Epidermal melanocyte (primary cell): ENCODE results near the gene AGT.
"Not testable (repeated sequence)": the region's sequence is repeated elsewhere in the genome, so short reads cannot be mapped to it uniquely, and the experiment has no call there.

Experiments used
- DNase-seq: peaks from one replicate; pipeline ENCODE4 v3.0.0; 2011; ENCODE audit warnings: low spot score; ENCODE audit not compliant: insufficient read length

Gene AGT

DNA sequence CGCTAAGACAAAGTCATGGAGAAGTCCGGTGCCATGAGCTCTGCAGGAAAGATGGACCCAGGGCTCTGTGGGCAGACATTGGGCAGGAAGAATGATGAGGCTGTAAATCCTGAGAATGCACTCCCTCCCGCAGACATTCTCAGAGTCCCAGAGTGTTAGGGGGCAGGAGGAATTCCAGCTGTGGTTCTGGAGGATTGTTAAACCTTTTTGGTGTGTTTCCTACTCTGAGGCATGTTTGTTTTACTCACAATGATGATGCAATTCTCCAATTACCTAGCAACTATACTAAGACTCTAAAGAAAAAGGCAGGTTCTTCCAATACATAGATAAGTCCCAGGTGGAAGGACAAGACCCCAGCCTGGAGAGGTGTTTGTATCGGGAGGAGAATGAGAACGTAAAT lies 30.5 kb upstream of the AGT start:
- peak; percentile 41 for DNase-seq

GRCh38 chr1:230743899-230744298 lies 30.0 kb upstream of the AGT start:
- no peak for DNase-seq

DNA sequence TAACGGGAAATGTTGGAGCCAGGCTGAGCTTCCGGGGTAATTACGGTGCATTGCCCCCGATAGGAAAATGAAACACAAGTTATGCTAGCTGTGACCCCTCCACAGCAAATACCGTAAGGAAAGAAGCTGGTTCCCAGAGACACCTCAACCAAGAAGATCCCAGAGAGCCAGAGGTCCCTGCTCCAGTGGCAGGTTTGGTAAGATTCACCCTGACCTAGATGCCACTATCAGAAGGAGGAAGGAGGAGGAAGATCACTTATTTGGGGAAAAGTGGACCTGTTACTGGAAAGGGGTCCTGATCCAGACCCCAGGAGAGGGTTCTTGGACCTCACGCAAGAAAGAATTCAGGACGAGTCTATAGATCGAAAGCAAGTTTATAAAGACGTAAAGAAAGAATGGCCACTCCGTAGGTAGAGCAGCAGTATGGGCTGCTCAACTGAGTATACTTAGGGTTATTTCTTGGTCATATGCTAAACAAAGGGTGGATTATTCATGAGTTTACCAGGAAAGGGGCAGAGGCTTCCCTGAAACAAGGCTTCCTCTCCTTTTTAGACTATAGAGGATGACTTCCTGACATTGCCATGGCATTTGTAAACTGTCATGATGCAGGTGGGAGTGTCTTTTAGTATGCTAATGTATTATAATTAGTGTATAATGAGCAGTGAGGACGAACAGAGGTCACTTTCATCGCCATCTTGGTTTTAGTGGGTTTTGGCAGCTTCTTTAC lies 25.8 kb upstream of the AGT start:
- DNase-seq, result no peak

GRCh38 chr1:230737622-230738262 lies 23.8 kb upstream of the AGT start:
- no peak for DNase-seq

GRCh38 chr1:230735447-230735846 lies 21.5 kb upstream of the AGT start:
- no peak for DNase-seq

DNA sequence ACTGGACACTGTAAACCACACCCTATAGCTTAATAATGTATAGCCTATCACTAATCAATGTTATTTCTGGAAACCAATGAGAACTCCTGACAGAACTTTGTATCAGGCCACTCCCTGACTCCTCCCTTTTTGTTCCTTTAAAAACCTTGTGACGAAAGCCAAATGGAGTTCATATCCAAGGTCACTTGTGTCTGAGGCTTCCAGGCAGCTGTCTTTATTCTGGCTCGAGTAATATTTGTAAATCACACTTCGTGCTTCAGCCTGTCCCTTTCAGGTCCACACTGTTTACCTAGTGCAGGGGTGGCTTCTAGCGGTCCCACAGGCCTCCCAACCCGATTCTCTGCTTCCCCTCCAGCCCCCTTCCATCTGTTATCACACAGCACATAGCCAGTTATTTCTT lies 17.1 kb upstream of the AGT start:
- DNase-seq, result no peak

DNA sequence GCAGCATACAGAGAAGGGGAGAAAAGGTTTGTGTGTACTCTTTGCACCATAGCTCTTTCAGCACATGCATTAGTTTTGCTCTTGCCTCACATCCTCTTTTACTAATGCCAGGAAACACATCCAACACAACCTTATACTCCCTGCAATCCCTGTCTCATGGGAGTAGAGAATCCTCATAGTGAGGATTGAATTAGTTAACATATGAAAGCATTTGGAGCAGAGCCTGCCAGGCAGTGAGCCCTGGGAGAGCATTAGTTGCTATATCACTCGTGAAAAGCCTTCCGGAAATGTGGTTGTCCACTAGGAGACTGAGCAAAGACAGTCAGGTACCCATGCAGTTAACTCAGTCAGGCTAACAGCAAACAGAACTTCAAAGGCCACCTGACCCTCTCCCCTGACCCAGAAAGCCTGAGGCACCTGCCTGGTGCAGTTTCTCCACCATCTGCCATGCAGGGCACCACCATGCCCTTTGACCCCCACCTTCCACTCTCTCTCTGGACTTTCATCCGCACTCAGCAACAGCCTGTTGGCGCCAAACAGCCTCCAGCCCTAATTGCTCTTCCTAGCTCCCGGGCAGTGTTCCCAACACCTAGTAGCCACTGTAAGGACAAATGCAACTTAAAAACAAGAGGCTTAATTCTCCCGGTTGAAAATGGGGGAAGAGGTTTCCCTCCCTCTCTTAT lies 14.9 kb upstream of the AGT start:
- DNase-seq, result no peak

- DNase-seq, result no peak
Measured at GRCh38 chr1:230725256-230726012, 11.5 kb upstream of the AGT start.

- not testable (repeated sequence) for DNase-seq
Measured at GRCh38 chr1:230721849-230722522, 8.1 kb upstream of the AGT start.

- DNase-seq, result no peak
Measured at GRCh38 chr1:230717251-230717650, 3.3 kb upstream of the AGT start.

DNA sequence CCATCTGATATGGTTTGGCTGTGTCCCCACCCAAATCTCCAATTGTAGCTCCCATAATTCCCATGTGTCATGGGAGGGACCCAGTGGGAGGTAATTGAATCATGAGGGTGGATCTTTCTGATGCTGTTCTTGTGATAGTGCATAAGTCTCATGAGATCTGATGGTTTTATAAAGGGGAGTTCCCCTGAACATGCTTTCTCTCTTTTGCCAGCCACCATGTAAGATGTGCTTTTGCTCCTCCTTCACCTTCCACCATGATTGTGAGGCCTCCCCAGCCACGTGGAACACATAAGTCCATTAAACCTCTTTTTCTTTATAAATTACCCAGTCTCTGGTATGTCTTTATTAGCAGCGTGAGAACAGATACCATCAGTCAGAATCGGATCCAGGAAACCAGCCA lies 2.5 kb upstream of the AGT start:
- DNase-seq, result not testable (repeated sequence)

DNA sequence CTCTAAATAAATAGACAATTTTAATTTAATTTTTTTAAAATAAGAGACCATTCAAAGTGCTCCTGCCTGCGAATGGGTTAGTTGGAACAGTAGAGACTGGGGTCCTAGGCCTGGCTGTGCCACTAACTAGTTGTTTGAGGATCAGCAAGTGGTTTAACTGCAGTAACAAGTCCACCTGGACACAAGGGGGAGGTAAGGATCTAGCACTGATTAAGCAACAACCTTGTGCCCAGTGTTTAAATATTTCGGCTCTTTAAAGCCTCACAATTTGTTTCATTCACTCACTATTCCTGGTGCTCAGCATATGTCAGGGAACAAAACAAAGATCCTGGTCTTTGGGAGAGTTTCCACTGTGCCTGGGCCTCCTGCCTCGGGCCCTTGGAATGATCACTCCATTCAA lies 1.6 kb upstream of the AGT start:
- DNase-seq, result no peak

GRCh38 chr1:230713547-230713914 lies 391 bp downstream of the AGT start:
- no peak for DNase-seq

GRCh38 chr1:230713138-230713537 lies 784 bp downstream of the AGT start:
- no peak for DNase-seq

GRCh38 chr1:230712470-230712942 lies 1.4 kb downstream of the AGT start:
- no peak for DNase-seq

- DNase-seq, result no peak
Measured at GRCh38 chr1:230711245-230711644, 2.7 kb downstream of the AGT start.

DNA sequence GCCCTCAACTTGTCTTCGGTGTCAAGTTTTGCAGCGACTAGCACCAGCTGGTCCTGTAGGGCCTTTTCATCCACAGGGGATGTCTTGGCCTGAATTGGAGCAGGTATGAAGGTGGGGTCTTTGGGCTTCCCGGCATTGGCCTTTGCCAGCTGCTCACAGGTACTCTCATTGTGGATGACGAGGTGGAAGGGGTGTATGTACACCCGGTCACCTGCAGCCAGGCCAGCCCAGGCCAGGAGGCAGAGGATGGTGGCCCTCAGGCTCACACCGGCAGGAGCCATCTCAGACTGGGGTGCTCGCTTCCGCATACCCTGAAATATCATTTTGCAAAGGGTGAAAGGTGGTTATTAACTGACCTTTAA lies 3.4 kb downstream of the AGT start:
- DNase-seq, result no peak

GRCh38 chr1:230709619-230710542 lies 4.0 kb downstream of the AGT start:
- no peak for DNase-seq

DNA sequence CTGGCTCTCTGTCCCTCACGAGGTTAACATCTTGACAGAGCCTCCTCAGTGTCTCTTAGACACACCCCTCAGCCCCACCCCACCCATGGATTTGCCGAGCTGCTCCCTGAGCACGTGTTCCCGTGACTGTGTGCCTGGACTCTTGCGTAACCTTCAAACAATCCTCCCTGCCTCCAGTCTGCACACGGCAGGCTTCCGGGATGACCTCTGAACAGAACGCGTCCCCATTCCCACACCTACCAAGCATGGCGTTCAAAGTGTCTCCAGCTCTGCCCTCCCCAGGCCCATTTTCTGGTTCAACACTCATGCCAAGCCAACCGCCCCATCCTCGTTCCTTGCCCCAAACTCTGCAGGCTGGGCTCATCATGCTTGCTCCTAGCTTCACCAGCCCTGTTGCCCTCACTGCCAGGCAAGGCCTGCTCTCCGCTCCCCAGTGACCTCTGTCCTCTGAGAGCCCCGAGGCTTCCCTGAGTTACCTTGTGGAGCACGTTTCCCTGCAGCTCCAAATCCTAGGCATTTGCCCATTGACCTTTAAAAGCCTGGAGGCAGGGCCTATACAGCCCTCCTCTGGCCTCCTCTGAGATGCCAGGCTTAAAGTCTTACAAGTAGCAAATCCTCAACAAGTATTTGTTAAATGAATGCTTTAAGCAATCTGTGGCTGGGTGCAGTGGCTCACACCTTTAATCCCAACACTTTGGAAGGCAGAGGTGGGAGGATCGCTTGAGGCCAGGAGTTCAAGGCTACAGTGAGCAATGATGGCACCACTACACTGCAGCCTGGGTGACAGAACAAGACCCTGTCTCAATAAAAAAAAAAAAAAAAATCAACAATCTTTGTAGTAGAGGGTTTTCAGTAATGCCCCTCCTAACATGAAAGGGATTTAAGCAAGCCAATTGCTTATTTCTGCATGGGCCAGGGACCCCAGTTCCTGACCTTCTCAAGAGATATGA lies 5.0 kb downstream of the AGT start:
- DNase-seq, result no peak
